Chondrocyte (in vitro differentiated cells): ENCODE results near the gene KIAA1549. TPM values are rescaled to one million over a fixed set of nuclear protein-coding genes. Genes with fewer than 3 reads are reported as not detected.

Experiments used
- DNase-seq: peaks from one replicate; pipeline ENCODE4 v3.0.0; 2021; ENCODE audit warnings: mixed read lengths, low spot score
- H3K27ac Mint-ChIP-seq: one replicate; pipeline ENCODE4 v1.8.0; 2021; ENCODE audit warnings: mild to moderate bottlenecking, moderate library complexity, mixed read lengths; ENCODE audit not compliant: unreplicated experiment
- H3K27me3 Mint-ChIP-seq: 2 replicates; pipeline ENCODE4 v1.8.0; 2021; ENCODE audit warnings: low read depth, mixed read lengths
- H3K36me3 Mint-ChIP-seq: 2 replicates; pipeline ENCODE4 v1.8.0; 2021; ENCODE audit warnings: low read depth, mixed read lengths
- H3K4me1 Mint-ChIP-seq: 2 replicates; pipeline ENCODE4 v1.8.0; 2021; ENCODE audit warnings: low read depth, mild to moderate bottlenecking, mixed read lengths
- H3K4me3 Mint-ChIP-seq: one replicate; pipeline ENCODE4 v1.8.0; 2021; ENCODE audit warnings: mild to moderate bottlenecking, moderate library complexity, mixed read lengths; ENCODE audit not compliant: unreplicated experiment
- H3K9me3 Mint-ChIP-seq: 2 replicates; pipeline ENCODE4 v1.8.0; 2021; ENCODE audit warnings: low read depth, mixed read lengths
- total RNA-seq: library from RNA; stranded (reverse); gene quantifications from 3 replicates; pipeline ENCODE4 v1.2.1, GENCODE V29; 2021
- TF ChIP-seq, protein P1 (sequence below): fragments of 200-600 bp; sonication (generic); IDR thresholded peaks from 2 replicates; pipeline ENCODE4 v1.5.0; 2021; ENCODE audit warnings: antibody characterized with exemption, mild to moderate bottlenecking, moderate library complexity

KIAA1549 gene
- total RNA-seq, 1 donor from 2014 or later, result 9.2 TPM

DNA sequence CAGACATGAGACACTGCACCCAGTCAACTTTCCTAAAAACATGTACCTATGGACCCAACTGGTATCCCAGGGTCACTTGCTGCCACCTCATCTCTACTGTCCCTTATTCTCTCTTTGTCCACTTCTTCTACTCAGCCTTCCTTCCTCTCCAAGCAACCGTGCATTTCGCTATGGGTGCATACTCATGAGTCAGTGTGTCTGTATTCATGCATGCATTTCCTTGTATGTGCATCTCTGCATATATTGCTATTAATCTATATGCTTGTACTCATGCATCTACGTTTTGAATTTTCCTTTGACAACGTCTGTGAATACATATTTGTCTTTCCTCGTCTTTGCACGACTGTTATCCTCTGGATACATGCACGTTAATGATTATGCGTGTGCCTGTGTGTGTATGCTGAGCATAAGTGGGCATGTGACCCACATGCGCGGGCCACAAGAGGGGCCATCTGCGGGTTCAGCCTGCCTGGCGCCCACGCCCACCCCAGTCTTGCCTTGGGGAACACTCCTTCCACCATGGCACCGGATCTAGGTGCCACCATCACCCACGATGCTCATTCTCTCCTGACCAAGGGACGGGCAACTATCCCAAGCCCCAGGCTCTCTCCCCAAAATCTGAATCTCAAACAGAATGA, 23.3 kb downstream of the KIAA1549 start:
- no peaks in the 10 kb centered on the region for H3K9me3 Mint-ChIP-seq
- TF ChIP-seq, protein P1, sequence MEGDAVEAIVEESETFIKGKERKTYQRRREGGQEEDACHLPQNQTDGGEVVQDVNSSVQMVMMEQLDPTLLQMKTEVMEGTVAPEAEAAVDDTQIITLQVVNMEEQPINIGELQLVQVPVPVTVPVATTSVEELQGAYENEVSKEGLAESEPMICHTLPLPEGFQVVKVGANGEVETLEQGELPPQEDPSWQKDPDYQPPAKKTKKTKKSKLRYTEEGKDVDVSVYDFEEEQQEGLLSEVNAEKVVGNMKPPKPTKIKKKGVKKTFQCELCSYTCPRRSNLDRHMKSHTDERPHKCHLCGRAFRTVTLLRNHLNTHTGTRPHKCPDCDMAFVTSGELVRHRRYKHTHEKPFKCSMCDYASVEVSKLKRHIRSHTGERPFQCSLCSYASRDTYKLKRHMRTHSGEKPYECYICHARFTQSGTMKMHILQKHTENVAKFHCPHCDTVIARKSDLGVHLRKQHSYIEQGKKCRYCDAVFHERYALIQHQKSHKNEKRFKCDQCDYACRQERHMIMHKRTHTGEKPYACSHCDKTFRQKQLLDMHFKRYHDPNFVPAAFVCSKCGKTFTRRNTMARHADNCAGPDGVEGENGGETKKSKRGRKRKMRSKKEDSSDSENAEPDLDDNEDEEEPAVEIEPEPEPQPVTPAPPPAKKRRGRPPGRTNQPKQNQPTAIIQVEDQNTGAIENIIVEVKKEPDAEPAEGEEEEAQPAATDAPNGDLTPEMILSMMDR, result no peak
- H3K4me3 Mint-ChIP-seq, result no peak overlapping the region
- H3K36me3 Mint-ChIP-seq, result no peaks in the 10 kb centered on the region
- no peak overlapping the region for H3K27ac Mint-ChIP-seq
- no peaks in the 10 kb centered on the region for H3K27me3 Mint-ChIP-seq
- DNase-seq, result no peak
- H3K4me1 Mint-ChIP-seq, result peaks cover 5% of the 10 kb centered on the region

DNA sequence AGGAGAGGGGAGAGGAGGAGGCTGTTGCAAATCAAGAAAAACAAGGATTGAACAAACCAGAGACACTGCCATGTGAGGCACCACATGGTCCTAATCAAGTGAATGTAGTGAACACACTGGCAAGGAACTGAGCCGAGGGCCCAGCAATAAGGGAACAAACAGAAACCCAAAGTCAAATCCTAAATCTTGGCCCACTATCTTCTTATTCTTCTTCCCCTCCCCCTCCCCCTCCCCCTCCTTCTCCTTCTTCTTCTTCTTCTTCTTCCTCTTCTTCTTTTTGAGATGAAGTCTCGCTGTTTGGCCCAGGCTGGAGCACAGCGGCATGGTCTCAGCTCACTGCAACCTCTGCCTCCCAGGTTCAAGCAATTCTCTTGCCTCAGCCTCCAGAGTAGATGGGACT, 24.0 kb downstream of the KIAA1549 start:
- Mint-ChIP-seq H3K27me3 (no peaks in the 10 kb centered on the region), H3K4me3 (no peak overlapping the region), H3K36me3 (no peaks in the 10 kb centered on the region), H3K9me3 (no peaks in the 10 kb centered on the region), H3K27ac (no peak overlapping the region), H3K4me1 (peaks cover 5% of the 10 kb centered on the region)
- TF ChIP-seq, protein P1, result no peak
- no peak for DNase-seq

- Mint-ChIP-seq H3K36me3 (no peaks in the 10 kb centered on the region), H3K4me1 (peaks cover 5% of the 10 kb centered on the region), H3K4me3 (no peak overlapping the region), H3K27ac (no peak overlapping the region), H3K27me3 (no peaks in the 10 kb centered on the region), H3K9me3 (no peaks in the 10 kb centered on the region)
- no peak for DNase-seq
- TF ChIP-seq, protein P1, result no peak
These were observed 26.4 kb downstream of the KIAA1549 start for GRCh38 chr7:138954545-138955475.

DNA sequence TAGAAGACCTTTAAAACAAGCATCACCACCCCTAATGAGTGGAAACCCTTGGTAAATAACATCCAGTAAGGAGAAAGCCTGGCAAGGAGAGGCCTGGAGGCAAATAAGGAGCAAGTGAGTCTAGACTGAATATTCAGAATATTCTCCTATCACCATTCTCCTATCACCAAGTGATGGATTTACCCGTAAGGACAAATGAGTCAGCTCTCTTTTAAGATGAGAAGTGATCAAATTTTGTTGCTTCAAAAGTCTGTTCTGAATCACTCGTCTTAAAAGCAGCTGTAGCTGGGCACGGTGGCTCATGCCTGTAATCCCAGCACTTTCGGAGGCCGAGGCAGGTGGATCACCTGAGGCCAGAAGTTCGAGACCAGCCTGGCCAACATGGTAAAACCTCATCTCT, 28.4 kb downstream of the KIAA1549 start:
- Mint-ChIP-seq H3K9me3 (no peaks in the 10 kb centered on the region), H3K36me3 (no peaks in the 10 kb centered on the region), H3K27ac (no peak overlapping the region), H3K27me3 (no peaks in the 10 kb centered on the region), H3K4me1 (no peaks in the 10 kb centered on the region), H3K4me3 (no peak overlapping the region)
- DNase-seq, result no peak
- TF ChIP-seq, protein P1, result no peak

DNA sequence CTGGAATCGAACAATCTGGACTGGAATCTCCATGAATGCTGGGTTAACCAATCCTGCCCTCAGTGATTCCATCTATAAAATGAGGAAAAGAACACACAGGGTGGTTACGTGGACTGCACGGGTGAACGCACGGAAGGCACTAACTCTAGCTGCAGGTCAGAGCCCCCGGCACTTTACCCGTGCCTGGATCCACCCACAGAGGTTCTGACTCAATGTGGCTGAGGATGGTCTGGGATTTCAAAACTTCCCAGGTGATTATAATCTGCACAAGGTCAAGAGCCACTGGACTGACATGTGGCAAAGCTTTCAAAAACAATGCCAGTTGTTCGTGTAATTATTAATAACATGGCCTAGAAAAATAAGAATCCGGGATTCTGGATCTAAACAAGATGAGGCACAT, 29.2 kb downstream of the KIAA1549 start:
- TF ChIP-seq, protein P1, result no peak

More for the DNA sequence above, 29.2 kb downstream of the KIAA1549 start:
- DNase-seq, result no peak
- no peaks in the 10 kb centered on the region for H3K4me1 Mint-ChIP-seq
- no peaks in the 10 kb centered on the region for H3K27me3 Mint-ChIP-seq
- no peaks in the 10 kb centered on the region for H3K36me3 Mint-ChIP-seq
- H3K4me3 Mint-ChIP-seq, result no peak overlapping the region
- no peak overlapping the region for H3K27ac Mint-ChIP-seq
- no peaks in the 10 kb centered on the region for H3K9me3 Mint-ChIP-seq
